Stimulated activated naive CD8-positive, alpha-beta T cell treated with anti-CD3 and anti-CD28 coated beads, Interleukin-15, Interleukin-2, amounts not matched to agents 100 U/mL and 50 U/mL, for 24 hours (primary cell): Measurements from ENCODE around the gene OMP.

Source experiments
- ATAC-seq: fragments of 150-1000 bp; cut with Tn5 transposase; one replicate; pipeline ENCODE4 v1.10.0; 2021
- DNase-seq: peaks from one replicate; pipeline ENCODE4 v3.0.0; 2021

The OMP gene

DNA sequence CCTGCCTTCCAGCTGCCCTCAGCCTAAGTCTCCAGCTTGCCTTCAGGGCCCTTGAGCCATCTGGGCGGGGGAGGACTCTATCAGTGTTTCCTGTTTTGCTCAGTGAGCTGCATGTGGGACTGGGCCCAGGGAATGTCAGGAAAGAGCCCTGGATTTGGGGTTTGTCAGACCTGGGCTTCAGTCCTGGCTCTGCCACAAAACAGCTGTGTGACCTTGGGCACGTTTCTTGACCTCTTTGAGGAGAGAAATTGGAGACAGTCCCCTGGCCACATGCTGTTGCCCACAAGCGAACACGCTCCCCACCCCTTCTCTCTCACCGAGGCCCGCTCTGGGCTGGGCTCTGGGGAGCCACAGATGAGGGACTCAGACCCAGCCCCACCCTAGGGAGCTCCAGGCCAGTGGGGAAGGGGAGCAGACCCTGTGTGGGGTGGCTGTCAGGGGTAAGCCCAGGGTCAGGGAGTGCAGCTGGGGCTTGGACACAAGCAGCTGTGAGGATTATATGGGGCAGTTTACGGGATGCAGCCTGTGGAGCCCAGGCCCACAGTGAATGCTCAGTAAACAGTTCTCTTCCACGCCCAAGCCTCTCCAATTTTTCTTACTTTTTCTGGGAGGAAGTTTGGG is 37.7 kb downstream of the OMP start:
- no peak for DNase-seq
- no peak for ATAC-seq

DNA sequence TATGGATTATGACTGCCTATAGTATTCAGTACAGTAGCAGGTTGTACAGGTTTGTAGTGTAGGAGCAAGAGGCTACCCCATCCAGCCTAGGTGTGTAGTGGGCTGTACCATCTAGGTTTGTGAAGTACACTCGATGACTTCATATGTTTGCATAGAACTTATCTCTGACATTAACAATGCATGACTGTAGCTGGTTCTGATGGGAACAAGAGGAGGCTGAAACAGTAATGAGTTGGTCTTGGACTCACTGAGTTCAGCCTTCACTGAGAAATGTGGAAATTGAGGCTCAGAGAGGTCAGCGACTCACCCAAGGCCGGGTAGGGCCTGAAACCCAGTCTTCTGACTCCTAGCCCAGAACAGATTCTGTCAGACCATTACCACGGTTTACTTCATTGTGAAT is 38.4 kb downstream of the OMP start:
- DNase-seq (no peak), ATAC-seq (peak; percentile 59)

DNA sequence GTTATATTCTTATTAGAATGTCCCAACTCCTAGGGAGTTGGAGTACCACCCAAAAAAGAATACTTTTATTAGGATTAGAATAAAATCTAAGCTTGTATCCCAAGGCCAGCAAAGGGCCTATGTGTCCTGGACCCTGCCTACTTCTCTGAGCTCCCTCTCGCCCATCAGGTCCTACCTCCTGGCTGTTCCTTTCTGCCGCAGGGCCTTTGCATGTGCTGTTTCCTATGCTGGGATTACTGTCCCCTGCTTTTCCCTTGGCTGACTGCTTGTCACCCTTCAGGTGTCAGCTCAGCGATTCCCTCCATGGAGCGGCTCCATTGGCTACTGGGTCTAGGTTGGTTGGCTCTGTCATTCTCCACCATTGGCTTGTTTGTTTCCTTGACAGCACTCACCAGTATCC is 38.8 kb downstream of the OMP start:
- ATAC-seq (no peak), DNase-seq (no peak)

DNA sequence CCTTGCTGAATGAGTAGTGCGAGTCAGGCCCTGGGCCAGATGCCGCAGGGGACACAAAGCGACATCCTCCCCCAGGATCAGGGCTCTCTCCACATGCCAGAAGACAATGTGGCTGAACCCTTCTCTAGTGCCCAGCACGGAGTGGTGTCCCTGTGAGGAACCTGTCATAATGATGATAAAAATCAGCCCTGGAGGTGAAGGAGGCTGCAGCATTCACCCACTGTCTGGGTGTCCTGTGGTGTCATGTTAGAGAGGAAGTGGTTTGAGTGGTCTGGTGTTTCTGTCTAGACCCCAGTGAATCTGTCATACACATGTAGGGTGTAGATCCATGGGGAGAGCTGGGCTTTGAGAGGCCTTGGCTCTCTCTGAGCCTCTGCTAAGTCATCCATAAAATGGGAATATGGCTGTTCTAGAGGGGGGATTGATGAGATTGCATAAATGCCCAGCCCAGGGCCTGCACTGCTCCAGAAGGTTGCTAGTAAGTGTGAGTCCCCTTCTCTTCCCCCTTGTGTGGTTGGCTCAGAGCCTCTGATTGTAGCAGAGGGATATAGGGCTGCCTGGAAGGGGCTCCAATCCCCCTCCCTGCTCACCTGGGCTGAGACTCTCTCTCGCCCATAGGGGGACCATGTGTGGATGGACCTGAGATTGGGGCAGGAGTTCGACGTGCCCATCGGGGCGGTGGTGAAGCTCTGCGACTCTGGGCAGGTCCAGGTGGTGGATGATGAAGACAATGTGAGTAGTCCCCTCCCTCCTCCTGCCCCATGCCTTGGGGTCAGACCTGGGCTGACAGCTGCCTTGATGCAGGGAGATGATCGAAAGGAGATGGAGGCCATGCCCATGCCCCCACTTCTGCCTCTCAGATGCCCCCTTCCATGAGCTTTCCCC is 39.7 kb downstream of the OMP start:
- DNase-seq (peak; percentile 26), ATAC-seq (peak; percentile 64)

DNA sequence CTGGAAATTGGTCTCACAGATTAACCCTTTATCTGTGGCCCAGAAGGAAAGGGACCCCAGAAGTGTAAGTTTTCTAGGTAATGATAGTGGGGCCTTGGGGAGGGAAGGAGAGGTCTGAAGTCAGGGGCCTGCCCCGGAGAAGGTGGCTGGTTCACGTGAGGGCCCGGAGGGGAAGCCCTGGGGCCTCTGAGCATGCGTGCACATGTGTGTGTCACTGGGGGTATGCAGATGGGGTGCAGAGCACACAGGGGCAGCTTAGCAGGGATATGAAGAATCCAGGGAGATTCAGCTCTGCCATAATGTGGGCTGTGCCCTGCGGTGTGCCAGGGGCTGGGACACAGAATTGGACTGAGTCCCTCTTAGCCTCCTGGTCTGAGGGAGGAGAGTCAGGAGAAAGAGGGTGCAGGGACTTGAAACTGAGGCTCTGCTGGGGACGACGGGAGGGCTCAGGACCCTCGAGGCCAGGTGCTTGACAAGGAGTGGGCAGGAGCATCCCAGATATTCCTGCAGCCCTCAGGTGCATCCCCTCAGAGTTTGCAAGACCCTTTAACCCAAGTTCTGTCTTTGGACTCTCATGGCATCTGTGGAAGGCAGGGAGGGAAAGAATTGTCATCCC is 40.9 kb downstream of the OMP start:
- DNase-seq (no peak), ATAC-seq (no peak)

DNA sequence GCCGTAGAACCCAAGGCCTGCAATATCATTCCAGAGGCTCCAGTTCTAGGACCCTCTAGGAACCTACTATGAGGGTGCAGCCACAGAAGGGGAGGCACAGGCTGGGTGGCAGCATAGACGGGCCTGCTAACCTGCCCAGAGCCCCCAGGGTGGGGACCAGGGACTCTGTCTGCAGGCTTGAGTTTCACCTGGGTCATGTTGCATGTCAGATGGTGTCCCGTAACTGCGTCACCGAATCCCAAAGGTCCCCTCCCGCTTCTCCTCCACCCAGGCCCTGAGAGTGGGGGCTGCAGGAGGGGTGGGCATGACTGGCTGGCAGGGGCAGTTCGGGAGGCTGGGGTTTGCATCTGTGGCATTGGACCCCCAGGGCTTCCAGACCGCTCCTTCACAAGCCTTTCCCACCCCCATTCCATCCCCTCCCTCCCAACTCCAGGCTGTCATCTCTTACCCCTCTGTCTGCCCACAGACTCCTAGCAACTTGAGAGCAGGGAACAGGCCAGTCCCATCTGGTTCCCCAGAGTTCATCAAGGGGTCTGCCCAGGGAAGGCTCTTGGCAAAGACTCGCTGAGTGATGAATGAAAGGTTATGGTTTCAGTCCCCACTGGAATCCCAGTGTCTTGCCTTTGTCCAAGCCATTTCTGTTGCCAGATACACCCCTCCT is 41.7 kb downstream of the OMP start:
- DNase-seq, result no peak
- no peak for ATAC-seq

DNA sequence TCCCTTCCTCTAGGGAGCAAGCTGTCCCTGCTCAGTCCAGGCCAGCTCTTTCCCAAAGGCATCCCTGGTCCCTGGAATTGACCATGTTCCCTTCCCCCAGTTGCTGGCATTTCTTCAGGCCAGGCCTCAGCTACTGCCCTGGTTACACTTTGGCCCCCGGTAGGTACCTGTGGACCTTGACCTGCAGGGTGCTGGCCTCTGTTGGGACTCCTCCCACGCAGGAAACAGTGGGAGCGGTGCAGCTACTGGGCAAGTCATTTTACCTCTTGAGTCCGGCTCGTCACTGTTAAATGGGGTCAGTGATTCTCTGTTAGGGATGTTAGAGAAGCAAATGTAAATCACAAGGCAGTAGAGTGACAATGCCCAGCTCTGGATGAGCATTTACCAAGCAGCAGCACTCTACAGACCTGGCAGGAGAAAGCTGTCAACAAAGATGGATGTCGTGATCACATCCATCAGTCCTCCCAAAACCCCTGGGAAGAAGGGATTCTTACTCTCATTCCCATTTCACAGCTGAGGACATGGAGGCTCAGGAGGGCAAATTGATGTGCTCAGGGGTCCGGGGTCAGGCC is 42.3 kb downstream of the OMP start:
- DNase-seq, result no peak
- ATAC-seq, result no peak

DNA sequence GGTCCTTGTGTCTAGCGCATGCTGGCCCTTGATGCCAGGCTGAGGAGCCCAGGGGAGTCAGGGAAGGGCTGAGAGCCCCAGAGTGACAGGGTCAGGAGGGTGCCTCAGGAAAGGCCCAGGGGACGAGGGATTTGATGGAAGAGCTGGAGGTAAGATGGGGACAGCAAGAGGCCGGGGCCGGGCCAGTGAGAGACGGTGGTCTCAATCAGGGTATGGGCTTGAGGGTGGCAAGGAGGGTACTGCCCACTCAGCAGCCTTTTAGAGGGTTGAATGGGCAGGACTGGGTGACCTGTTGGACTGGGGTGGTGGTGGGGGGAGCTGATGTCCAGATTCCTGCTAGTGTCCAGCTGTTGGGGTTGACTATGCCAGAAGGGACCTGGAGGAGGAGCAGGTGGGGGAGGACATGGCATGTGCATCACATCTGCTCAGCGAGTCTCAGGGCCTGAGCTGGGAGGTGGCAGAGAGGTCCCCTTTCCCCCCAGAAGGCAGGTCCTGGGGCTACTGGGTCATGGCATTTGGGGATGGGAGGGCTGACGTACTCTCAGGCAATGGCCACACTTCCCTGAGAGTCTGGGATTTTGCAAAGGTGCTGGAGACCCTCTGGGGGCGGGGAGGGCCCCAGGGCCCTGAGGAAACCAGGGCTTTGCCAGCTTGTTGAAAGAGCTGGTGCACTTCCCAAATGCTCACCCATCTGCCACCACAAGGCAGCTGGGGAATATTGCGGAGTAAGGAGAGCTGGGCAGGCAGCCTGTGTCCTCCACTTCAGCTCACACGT is 43.8 kb downstream of the OMP start:
- no peak for DNase-seq
- no peak for ATAC-seq

DNA sequence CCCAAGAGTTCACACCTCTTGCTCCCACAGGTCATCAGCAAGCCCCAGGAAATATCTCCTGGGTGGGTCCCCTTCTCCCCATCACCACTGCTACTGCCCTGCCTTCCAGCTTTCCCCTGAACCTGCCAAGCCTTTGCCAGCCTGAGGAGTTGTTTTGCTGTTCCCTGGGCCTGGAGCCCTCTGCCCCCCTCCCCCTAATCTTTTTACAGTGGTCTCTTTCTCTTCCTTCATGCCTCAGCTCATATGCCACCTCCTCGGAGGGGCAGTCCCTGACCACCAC is 44.3 kb downstream of the OMP start:
- ATAC-seq (no peak), DNase-seq (no peak)

DNA sequence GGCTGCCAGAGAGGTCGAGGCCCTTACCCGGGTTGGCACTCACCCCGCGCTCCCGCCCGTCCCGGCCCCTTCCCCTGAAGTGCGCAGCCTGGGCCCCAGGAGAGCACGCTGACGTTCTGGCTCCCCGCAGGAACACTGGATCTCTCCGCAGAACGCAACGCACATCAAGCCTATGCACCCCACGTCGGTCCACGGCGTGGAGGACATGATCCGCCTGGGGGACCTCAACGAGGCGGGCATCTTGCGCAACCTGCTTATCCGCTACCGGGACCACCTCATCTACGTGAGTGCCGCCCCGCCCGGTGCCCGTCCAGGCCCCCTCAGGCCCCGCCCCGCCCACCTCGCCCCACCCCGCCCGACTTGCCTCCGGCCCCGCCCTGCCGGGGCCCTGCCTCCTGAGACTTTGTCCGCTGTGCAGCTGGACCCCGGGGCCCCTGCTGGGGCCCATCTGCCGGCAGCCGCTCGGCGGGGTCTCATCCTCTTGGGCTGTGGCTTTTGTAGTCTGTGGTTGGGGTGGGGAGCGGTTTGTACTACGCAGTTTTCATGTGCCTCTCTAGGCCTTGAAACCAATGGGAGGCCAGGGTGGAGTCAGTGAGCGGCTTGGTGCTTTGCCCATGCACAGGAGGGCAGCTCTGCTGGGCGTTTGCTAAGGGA is 45.2 kb downstream of the OMP start:
- ATAC-seq (peak; percentile 36), DNase-seq (peak; percentile 52)

DNA sequence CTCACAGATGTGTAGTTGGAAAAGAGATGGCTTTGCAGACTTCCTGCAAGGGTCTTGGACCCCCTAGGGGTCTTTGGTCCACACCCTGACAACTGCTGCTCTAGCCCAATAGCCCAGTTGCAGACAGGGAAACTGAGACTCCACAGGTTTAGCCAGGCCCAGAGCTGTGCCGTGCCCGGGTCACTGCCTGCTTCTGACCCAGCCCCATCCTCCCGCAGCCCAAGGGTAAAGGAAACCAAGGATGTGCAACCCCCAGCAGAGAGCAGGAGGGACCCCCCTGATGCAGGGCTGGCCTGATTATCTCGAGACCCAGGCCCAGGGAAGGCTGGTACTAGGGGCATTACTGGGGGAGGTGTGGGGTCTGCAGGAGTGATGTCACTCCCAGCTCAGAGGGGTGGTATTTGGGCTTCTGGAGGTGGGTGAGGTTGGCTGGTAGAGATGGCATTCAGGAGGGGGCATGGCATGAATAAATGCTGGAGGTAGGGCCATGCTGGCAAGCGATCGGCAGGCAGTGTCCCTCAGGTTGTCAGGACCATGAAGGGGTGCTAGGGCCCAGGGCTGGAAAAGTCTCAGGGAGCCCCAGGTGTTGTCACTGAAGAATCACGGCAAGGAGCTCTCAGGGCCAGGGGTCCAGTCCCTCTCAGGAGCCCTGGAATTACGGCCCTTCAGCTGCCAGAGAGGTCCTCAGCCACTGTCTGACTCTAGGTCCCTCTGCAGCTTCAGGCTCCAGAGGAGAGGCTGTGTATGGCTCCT is 46.5 kb downstream of the OMP start:
- no peak for DNase-seq
- ATAC-seq, result no peak

DNA sequence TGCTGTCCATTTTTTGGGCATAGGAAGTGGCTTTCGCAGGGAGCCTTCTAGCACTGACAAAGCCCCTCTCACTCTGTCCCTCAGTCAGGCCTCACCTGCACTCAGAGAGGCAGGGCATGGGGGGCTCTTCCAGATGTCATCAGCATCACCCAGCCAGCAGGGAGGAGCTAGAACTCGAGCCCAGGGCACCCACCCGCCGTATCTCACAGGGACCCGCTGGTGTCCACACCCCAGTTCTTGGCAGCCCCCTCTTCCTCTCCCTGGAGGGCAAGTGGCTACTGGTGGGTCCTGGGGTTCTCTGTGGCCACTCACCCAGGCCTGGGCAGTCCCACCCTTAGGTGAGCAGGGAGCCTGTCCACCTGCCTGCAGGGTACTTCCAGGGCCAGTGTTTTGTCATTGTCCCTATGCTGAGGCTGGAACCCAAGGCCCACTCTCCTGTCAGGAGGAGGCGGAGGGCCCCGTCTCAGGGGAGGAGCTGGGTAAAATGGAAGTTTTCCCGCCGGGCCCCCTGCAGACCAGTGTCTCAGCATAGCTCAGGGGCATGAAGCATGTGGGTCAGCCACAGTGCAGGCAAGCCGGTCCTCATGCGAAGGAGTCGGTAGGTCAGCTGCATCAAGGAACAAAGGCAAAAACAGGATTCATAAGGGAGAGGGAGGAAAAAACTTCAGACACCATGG is 47.2 kb downstream of the OMP start:
- DNase-seq (no peak), ATAC-seq (no peak)

DNA sequence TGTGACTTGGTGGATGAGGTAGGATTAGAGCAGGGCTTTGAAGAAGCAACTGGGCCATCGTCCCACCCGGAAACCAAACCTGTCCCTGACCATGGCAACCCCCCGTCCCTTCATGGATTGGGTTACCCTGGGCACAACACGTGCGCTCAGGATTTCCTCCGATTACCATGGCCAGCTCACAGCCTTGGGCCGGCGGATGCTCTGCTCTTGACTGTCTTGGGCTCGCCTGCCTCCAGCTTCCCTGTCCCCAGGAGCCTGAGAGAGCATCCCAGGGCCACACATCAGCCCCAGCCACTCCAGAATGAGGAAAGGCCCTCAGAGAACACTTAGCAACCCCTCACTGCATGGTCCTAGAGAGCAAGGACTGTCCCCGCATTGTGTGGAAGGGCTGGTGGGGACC is 48.2 kb downstream of the OMP start:
- no peak for ATAC-seq
- DNase-seq, result no peak

DNA sequence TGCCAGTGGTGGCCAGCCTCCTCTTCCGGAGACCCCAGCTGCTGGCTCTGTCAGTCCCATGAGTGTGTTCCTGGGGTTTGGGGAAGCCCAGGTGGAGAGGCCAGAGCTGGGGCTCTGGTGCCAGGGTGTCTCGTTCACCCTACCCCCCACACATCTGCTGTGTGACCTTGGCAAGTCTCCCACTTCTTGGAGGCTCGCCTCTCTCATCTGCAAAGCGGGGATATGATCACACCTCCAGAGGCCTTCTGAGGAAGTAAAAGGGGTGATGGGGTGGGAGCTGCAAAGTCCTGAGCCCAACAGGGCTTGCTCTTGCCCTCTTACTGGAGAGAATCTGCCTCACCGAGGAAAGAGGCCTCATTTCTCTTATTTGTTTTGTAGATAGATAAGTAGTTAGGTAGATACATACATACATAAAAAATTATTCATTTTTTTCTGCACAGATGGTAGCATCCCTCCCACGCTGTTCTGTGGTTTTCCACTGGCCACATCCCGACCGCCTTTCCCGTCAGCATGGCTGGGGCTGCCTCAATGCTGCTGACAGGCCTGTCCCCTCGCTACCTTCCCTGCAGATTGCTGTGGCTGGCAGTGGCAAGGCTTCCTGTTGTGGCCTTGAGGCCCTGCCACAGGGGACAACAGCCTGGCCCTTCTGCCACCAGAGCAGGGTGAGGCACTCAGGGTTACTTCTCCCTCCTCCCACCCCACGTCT is 49.3 kb downstream of the OMP start:
- peak; percentile 83 for DNase-seq
- ATAC-seq, result peak; percentile 79

DNA sequence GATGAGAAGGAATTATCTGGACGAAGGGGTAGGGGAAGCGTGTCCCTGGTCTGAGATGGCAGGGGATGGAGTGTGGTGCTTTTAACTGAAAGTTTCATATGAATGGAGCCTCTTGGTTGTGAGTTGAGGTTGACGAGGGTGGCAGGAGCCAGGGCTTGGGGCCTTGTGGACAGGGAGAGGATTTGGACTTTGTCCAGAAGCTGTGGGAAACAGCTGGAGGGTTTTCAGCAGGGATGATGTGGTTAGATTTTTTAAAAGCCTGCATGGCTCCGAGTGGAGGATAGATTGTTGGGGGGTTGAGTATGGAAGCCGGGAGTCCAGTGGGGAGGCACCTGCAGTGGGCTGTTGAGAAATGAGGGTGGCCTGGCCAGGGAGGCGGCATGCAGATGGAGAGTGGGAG is 50.2 kb downstream of the OMP start:
- no peak for DNase-seq
- ATAC-seq, result no peak
